Measurements from ENCODE around the gene PNCK.
"Not testable (repeated sequence)": the region's sequence is repeated elsewhere in the genome, so short reads cannot be mapped to it uniquely, and the experiment has no call there.

The PNCK gene

GRCh38 chrX:153696986-153697722 lies 23.5 kb upstream of the PNCK start:
- not testable (repeated sequence) for H3K4me1 ChIP-seq (ENCODE audit: control insufficient read depth, low read depth, low read length); H3K36me3 ChIP-seq (ENCODE audit: control insufficient read depth, low read depth, low read length); H3K9me3 ChIP-seq (ENCODE audit: control insufficient read depth, low read depth, low read length); H3K27me3 ChIP-seq (ENCODE audit: control insufficient read depth, insufficient read depth, low read length); H3K9ac ChIP-seq (ENCODE audit: low read length); H3K27ac ChIP-seq (ENCODE audit: low read length); H3K4me3 ChIP-seq (ENCODE audit: low read length)

DNA sequence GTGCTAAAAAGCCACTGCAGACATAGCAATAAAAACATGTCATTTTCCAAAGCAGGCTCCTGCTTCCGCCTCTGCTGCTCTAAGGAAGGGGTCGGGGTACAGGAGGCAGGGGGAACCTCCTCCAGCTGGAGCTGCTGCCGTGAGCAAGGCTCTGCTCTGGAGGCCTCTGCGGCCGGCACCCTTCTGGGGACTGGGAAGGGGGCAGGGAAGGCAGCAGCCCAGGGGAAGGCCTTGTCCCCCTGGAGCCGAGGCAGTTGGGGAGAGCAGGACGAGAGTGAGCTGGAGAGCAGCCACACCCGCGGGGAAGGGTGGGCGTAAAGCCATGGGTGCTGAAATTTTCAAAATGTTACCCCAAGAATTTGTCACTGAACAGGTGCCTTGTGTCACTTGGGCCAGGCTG lies 22.9 kb upstream of the PNCK start:
- not testable (repeated sequence) for H3K4me3 ChIP-seq (ENCODE audit: low read length); H3K4me1 ChIP-seq (ENCODE audit: control insufficient read depth, low read depth, low read length); H3K27me3 ChIP-seq (ENCODE audit: control insufficient read depth, insufficient read depth, low read length); H3K36me3 ChIP-seq (ENCODE audit: control insufficient read depth, low read depth, low read length); H3K9me3 ChIP-seq (ENCODE audit: control insufficient read depth, low read depth, low read length); H3K27ac ChIP-seq (ENCODE audit: low read length); H3K9ac ChIP-seq (ENCODE audit: low read length)

DNA sequence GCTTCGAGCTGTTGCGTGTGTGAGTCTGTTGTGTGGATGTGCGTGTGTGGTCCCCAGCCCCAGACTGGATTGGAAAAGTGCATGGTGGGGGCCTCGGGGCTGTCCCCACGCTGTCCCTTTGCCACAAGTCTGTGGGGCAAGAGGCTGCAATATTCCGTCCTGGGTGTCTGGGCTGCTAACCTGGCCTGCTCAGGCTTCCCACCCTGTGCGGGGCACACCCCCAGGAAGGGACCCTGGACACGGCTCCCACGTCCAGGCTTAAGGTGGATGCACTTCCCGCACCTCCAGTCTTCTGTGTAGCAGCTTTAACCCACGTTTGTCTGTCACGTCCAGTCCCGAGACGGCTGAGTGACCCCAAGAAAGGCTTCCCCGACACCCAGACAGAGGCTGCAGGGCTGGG lies 22.5 kb upstream of the PNCK start:
- H3K9ac ChIP-seq (ENCODE audit: low read length), result no peak overlapping the region
- no peak overlapping the region for H3K4me3 ChIP-seq (ENCODE audit: low read length)

GRCh38 chrX:153694687-153695270 lies 21.2 kb upstream of the PNCK start:
- no peak overlapping the region for H3K4me3 ChIP-seq (ENCODE audit: low read length)
- no peak overlapping the region for H3K9ac ChIP-seq (ENCODE audit: low read length)
- H3K9me3 ChIP-seq (ENCODE audit: control insufficient read depth, low read depth, low read length), result no peaks in the 10 kb centered on the region
- H3K4me1 ChIP-seq (ENCODE audit: control insufficient read depth, low read depth, low read length), result no peaks in the 10 kb centered on the region
- no peak overlapping the region for H3K27ac ChIP-seq (ENCODE audit: low read length)
- H3K27me3 ChIP-seq (ENCODE audit: control insufficient read depth, insufficient read depth, low read length), result no peaks in the 10 kb centered on the region
- no peaks in the 10 kb centered on the region for H3K36me3 ChIP-seq (ENCODE audit: control insufficient read depth, low read depth, low read length)

More for the DNA sequence above, 22.5 kb upstream of the PNCK start:
- Histone ChIP-seq H3K27me3 (ENCODE audit: control insufficient read depth, insufficient read depth, low read length) (no peaks in the 10 kb centered on the region), H3K27ac (ENCODE audit: low read length) (no peak overlapping the region), H3K9me3 (ENCODE audit: control insufficient read depth, low read depth, low read length) (no peaks in the 10 kb centered on the region), H3K4me1 (ENCODE audit: control insufficient read depth, low read depth, low read length) (no peaks in the 10 kb centered on the region), H3K36me3 (ENCODE audit: control insufficient read depth, low read depth, low read length) (peaks cover 2% of the 10 kb centered on the region)

- H3K9ac ChIP-seq (ENCODE audit: low read length); H3K36me3 ChIP-seq (ENCODE audit: control insufficient read depth, low read depth, low read length); H3K4me3 ChIP-seq (ENCODE audit: low read length); H3K27me3 ChIP-seq (ENCODE audit: control insufficient read depth, insufficient read depth, low read length); H3K9me3 ChIP-seq (ENCODE audit: control insufficient read depth, low read depth, low read length); H3K27ac ChIP-seq (ENCODE audit: low read length); H3K4me1 ChIP-seq (ENCODE audit: control insufficient read depth, low read depth, low read length): not testable (repeated sequence)
Observed at GRCh38 chrX:153694256-153694655, 20.6 kb upstream of the PNCK start.

GRCh38 chrX:153693216-153694086 lies 19.8 kb upstream of the PNCK start:
- no peaks in the 10 kb centered on the region for H3K36me3 ChIP-seq (ENCODE audit: control insufficient read depth, low read depth, low read length)
- no peak overlapping the region for H3K27ac ChIP-seq (ENCODE audit: low read length)
- H3K9me3 ChIP-seq (ENCODE audit: control insufficient read depth, low read depth, low read length), result no peaks in the 10 kb centered on the region
- no peaks in the 10 kb centered on the region for H3K4me1 ChIP-seq (ENCODE audit: control insufficient read depth, low read depth, low read length)
- H3K9ac ChIP-seq (ENCODE audit: low read length), result no peak overlapping the region
- H3K4me3 ChIP-seq (ENCODE audit: low read length), result no peak overlapping the region
- H3K27me3 ChIP-seq (ENCODE audit: control insufficient read depth, insufficient read depth, low read length), result no peaks in the 10 kb centered on the region

DNA sequence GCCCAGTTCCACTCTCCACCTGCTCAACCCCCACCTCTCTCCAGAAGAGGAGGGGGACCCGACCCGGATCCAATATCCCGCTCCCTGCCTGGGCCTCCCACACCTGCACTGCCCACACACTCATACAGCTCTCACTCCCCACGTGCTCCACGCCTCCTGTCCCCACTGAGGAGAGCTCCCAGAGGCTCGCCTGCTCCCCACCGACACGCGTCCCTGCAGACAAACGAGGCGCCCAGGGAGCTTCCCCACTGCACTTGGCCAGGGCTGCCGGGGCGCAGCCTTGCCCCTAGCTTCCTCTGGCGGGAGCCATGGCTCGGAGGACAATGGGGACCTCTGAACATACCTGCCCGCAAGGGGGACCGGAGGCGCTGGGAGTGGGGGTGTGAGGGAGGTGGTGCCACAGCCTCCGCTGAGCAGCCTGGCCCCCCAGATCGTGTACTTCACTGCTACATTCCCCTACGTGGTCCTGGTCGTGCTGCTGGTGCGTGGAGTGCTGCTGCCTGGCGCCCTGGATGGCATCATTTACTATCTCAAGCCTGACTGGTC lies 19.1 kb upstream of the PNCK start:
- no peak overlapping the region for H3K4me3 ChIP-seq (ENCODE audit: low read length)
- no peaks in the 10 kb centered on the region for H3K9me3 ChIP-seq (ENCODE audit: control insufficient read depth, low read depth, low read length)
- no peaks in the 10 kb centered on the region for H3K27me3 ChIP-seq (ENCODE audit: control insufficient read depth, insufficient read depth, low read length)
- no peaks in the 10 kb centered on the region for H3K36me3 ChIP-seq (ENCODE audit: control insufficient read depth, low read depth, low read length)
- H3K27ac ChIP-seq (ENCODE audit: low read length), result no peak overlapping the region
- no peaks in the 10 kb centered on the region for H3K4me1 ChIP-seq (ENCODE audit: control insufficient read depth, low read depth, low read length)
- no peak overlapping the region for H3K9ac ChIP-seq (ENCODE audit: low read length)

DNA sequence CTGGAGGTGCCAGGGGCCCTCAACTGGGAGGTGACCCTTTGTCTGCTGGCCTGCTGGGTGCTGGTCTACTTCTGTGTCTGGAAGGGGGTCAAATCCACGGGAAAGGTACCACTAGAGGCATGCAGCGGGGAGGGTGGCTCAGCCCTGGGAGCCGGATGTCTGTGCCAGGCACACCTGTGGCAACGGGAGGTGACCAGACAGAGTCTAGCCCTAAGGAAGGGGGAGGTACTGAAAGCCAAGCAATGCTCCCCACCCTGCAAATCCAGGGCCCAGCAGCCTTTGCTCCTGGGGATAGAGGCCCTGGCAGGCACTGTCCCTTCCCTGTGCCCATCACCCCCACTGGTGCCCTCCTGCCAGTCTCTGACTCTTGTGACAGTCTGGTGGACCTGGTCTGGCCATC lies 18.4 kb upstream of the PNCK start:
- H3K4me3 ChIP-seq (ENCODE audit: low read length), result no peak overlapping the region
- no peak overlapping the region for H3K27ac ChIP-seq (ENCODE audit: low read length)
- no peaks in the 10 kb centered on the region for H3K9me3 ChIP-seq (ENCODE audit: control insufficient read depth, low read depth, low read length)
- H3K27me3 ChIP-seq (ENCODE audit: control insufficient read depth, insufficient read depth, low read length), result no peaks in the 10 kb centered on the region
- no peaks in the 10 kb centered on the region for H3K36me3 ChIP-seq (ENCODE audit: control insufficient read depth, low read depth, low read length)
- no peaks in the 10 kb centered on the region for H3K4me1 ChIP-seq (ENCODE audit: control insufficient read depth, low read depth, low read length)
- no peak overlapping the region for H3K9ac ChIP-seq (ENCODE audit: low read length)

- not testable (repeated sequence) for H3K27ac ChIP-seq (ENCODE audit: low read length); H3K36me3 ChIP-seq (ENCODE audit: control insufficient read depth, low read depth, low read length)
Observed at GRCh38 chrX:153691032-153691827, 17.6 kb upstream of the PNCK start.

DNA sequence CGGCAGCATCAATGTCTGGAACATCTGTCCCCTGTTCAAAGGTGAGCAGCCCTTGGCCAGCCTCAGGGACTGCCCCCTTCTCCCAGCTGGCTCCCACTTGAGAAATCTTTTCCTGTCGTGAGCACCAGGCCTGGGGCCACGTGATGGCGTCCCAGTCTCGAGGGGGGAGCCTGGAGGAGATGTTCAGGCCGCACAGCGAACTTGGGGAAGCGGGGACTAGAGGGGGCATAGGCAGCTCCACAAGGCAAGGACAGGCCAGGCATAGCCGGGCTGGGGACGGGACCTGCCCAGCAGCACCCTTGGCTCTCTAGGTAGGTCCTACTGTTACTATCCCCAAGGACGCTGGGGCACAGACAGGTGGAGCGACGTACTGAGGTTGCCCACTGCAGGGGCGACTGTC lies 16.9 kb upstream of the PNCK start:
- H3K4me1 ChIP-seq (ENCODE audit: control insufficient read depth, low read depth, low read length), result no peaks in the 10 kb centered on the region
- H3K27ac ChIP-seq (ENCODE audit: low read length), result no peak overlapping the region
- no peaks in the 10 kb centered on the region for H3K9me3 ChIP-seq (ENCODE audit: control insufficient read depth, low read depth, low read length)
- no peaks in the 10 kb centered on the region for H3K36me3 ChIP-seq (ENCODE audit: control insufficient read depth, low read depth, low read length)
- H3K27me3 ChIP-seq (ENCODE audit: control insufficient read depth, insufficient read depth, low read length), result no peaks in the 10 kb centered on the region
- H3K9ac ChIP-seq (ENCODE audit: low read length), result no peak overlapping the region
- no peak overlapping the region for H3K4me3 ChIP-seq (ENCODE audit: low read length)

More at GRCh38 chrX:153691032-153691827, 17.6 kb upstream of the PNCK start:
- H3K9ac ChIP-seq (ENCODE audit: low read length); H3K4me3 ChIP-seq (ENCODE audit: low read length); H3K9me3 ChIP-seq (ENCODE audit: control insufficient read depth, low read depth, low read length); H3K27me3 ChIP-seq (ENCODE audit: control insufficient read depth, insufficient read depth, low read length); H3K4me1 ChIP-seq (ENCODE audit: control insufficient read depth, low read depth, low read length): not testable (repeated sequence)

Data from iPS-18a (cell line).